ENCODE results near the gene RAPGEF6.

The RAPGEF6 gene

GRCh38 chr5:131550606-131551005 lies 84.4 kb downstream of the RAPGEF6 start:
- WGBS, 2 experiments: 87 to 95% methylated on average over 2 of the region's 2 CpGs
- Histone ChIP-seq H3K4me1 (ENCODE audit: control insufficient read depth, insufficient read depth, low read length) (no peaks in the 10 kb centered on the region), H3K36me3 (ENCODE audit: control insufficient read depth, insufficient read depth, low read length) (no peaks in the 10 kb centered on the region), H3K27me3 (ENCODE audit: control insufficient read depth, insufficient read depth, low read length, poor library complexity, severe bottlenecking) (no peaks in the 10 kb centered on the region), H3K9me3 (ENCODE audit: control insufficient read depth, low read length) (no peaks in the 10 kb centered on the region), H3K27ac (ENCODE audit: insufficient read depth, low read depth, low read length, poor library complexity, severe bottlenecking) (no peak overlapping the region), H3K4me3 (ENCODE audit: insufficient read depth, low read depth, low read length) (no peak overlapping the region)

- Histone ChIP-seq H3K27ac (ENCODE audit: insufficient read depth, low read depth, low read length, poor library complexity, severe bottlenecking) (no peak overlapping the region), H3K27me3 (ENCODE audit: control insufficient read depth, insufficient read depth, low read length, poor library complexity, severe bottlenecking) (no peaks in the 10 kb centered on the region), H3K4me1 (ENCODE audit: control insufficient read depth, insufficient read depth, low read length) (no peaks in the 10 kb centered on the region), H3K9me3 (ENCODE audit: control insufficient read depth, low read length) (no peaks in the 10 kb centered on the region), H3K36me3 (ENCODE audit: control insufficient read depth, insufficient read depth, low read length) (no peaks in the 10 kb centered on the region), H3K4me3 (ENCODE audit: insufficient read depth, low read depth, low read length) (no peak overlapping the region)
- WGBS, 2 experiments: 85 to 100% methylated on average over 1 of the region's 2 CpGs
Observed at GRCh38 chr5:131548176-131548575, 86.9 kb downstream of the RAPGEF6 start.

- Histone ChIP-seq H3K27ac (ENCODE audit: insufficient read depth, low read depth, low read length, poor library complexity, severe bottlenecking) (no peak overlapping the region), H3K9me3 (ENCODE audit: control insufficient read depth, low read length) (no peaks in the 10 kb centered on the region), H3K4me1 (ENCODE audit: control insufficient read depth, insufficient read depth, low read length) (no peaks in the 10 kb centered on the region), H3K36me3 (ENCODE audit: control insufficient read depth, insufficient read depth, low read length) (no peaks in the 10 kb centered on the region), H3K27me3 (ENCODE audit: control insufficient read depth, insufficient read depth, low read length, poor library complexity, severe bottlenecking) (no peaks in the 10 kb centered on the region), H3K4me3 (ENCODE audit: insufficient read depth, low read depth, low read length) (no peak overlapping the region)
- 96 to 100% methylated on average over 1 of the region's 1 CpG for WGBS, 2 experiments
Observed at GRCh38 chr5:131545845-131546244, 89.2 kb downstream of the RAPGEF6 start.

GRCh38 chr5:131542723-131543122 lies 92.3 kb downstream of the RAPGEF6 start:
- 100% methylated on average over 1 of the region's 1 CpG; no CpG with 5 or more reads in 1 of the 2 experiments for whole genome bisulfite sequencing, 2 experiments

GRCh38 chr5:131541762-131542161 lies 93.3 kb downstream of the RAPGEF6 start:
- Histone ChIP-seq H3K9me3 (ENCODE audit: control insufficient read depth, low read length) (no peaks in the 10 kb centered on the region), H3K4me1 (ENCODE audit: control insufficient read depth, insufficient read depth, low read length) (no peaks in the 10 kb centered on the region), H3K4me3 (ENCODE audit: insufficient read depth, low read depth, low read length) (no peak overlapping the region), H3K27ac (ENCODE audit: insufficient read depth, low read depth, low read length, poor library complexity, severe bottlenecking) (no peak overlapping the region), H3K27me3 (ENCODE audit: control insufficient read depth, insufficient read depth, low read length, poor library complexity, severe bottlenecking) (no peaks in the 10 kb centered on the region), H3K36me3 (ENCODE audit: control insufficient read depth, insufficient read depth, low read length) (no peaks in the 10 kb centered on the region)
- WGBS, 2 experiments: 92 to 100% methylated on average over 1 of the region's 1 CpG

More at GRCh38 chr5:131542723-131543122, 92.3 kb downstream of the RAPGEF6 start:
- Histone ChIP-seq H3K27ac (ENCODE audit: insufficient read depth, low read depth, low read length, poor library complexity, severe bottlenecking) (no peak overlapping the region), H3K4me1 (ENCODE audit: control insufficient read depth, insufficient read depth, low read length) (no peaks in the 10 kb centered on the region), H3K36me3 (ENCODE audit: control insufficient read depth, insufficient read depth, low read length) (no peaks in the 10 kb centered on the region), H3K27me3 (ENCODE audit: control insufficient read depth, insufficient read depth, low read length, poor library complexity, severe bottlenecking) (no peaks in the 10 kb centered on the region), H3K4me3 (ENCODE audit: insufficient read depth, low read depth, low read length) (no peak overlapping the region), H3K9me3 (ENCODE audit: control insufficient read depth, low read length) (no peaks in the 10 kb centered on the region)

GRCh38 chr5:131541071-131541470 lies 94.0 kb downstream of the RAPGEF6 start:
- H3K27me3 ChIP-seq (ENCODE audit: control insufficient read depth, insufficient read depth, low read length, poor library complexity, severe bottlenecking): no peaks in the 10 kb centered on the region
- no peaks in the 10 kb centered on the region for H3K9me3 ChIP-seq (ENCODE audit: control insufficient read depth, low read length)
- no peaks in the 10 kb centered on the region for H3K36me3 ChIP-seq (ENCODE audit: control insufficient read depth, insufficient read depth, low read length)
- no peaks in the 10 kb centered on the region for H3K4me1 ChIP-seq (ENCODE audit: control insufficient read depth, insufficient read depth, low read length)
- no peak overlapping the region for H3K27ac ChIP-seq (ENCODE audit: insufficient read depth, low read depth, low read length, poor library complexity, severe bottlenecking)
- H3K4me3 ChIP-seq (ENCODE audit: insufficient read depth, low read depth, low read length): no peak overlapping the region

GRCh38 chr5:131539251-131539650 lies 95.8 kb downstream of the RAPGEF6 start:
- no peak overlapping the region for H3K4me3 ChIP-seq (ENCODE audit: insufficient read depth, low read depth, low read length)
- H3K27ac ChIP-seq (ENCODE audit: insufficient read depth, low read depth, low read length, poor library complexity, severe bottlenecking): no peak overlapping the region

GRCh38 chr5:131538177-131538593 lies 96.8 kb downstream of the RAPGEF6 start:
- WGBS, 2 experiments: 92 to 97% methylated on average over 2 of the region's 3 CpGs
- no peaks in the 10 kb centered on the region for H3K4me1 ChIP-seq (ENCODE audit: control insufficient read depth, insufficient read depth, low read length)
- H3K27me3 ChIP-seq (ENCODE audit: control insufficient read depth, insufficient read depth, low read length, poor library complexity, severe bottlenecking): no peaks in the 10 kb centered on the region
- no peak overlapping the region for H3K27ac ChIP-seq (ENCODE audit: insufficient read depth, low read depth, low read length, poor library complexity, severe bottlenecking)
- no peaks in the 10 kb centered on the region for H3K9me3 ChIP-seq (ENCODE audit: control insufficient read depth, low read length)
- H3K36me3 ChIP-seq (ENCODE audit: control insufficient read depth, insufficient read depth, low read length): no peaks in the 10 kb centered on the region
- no peak overlapping the region for H3K4me3 ChIP-seq (ENCODE audit: insufficient read depth, low read depth, low read length)

More at GRCh38 chr5:131539251-131539650, 95.8 kb downstream of the RAPGEF6 start:
- no peaks in the 10 kb centered on the region for H3K9me3 ChIP-seq (ENCODE audit: control insufficient read depth, low read length)
- 67 to 100% methylated on average over 1 of the region's 1 CpG for WGBS, 2 experiments
- H3K4me1 ChIP-seq (ENCODE audit: control insufficient read depth, insufficient read depth, low read length): no peaks in the 10 kb centered on the region
- no peaks in the 10 kb centered on the region for H3K27me3 ChIP-seq (ENCODE audit: control insufficient read depth, insufficient read depth, low read length, poor library complexity, severe bottlenecking)
- no peaks in the 10 kb centered on the region for H3K36me3 ChIP-seq (ENCODE audit: control insufficient read depth, insufficient read depth, low read length)

- Histone ChIP-seq H3K36me3 (ENCODE audit: control insufficient read depth, insufficient read depth, low read length) (no peaks in the 10 kb centered on the region), H3K27me3 (ENCODE audit: control insufficient read depth, insufficient read depth, low read length, poor library complexity, severe bottlenecking) (no peaks in the 10 kb centered on the region), H3K27ac (ENCODE audit: insufficient read depth, low read depth, low read length, poor library complexity, severe bottlenecking) (no peak overlapping the region), H3K9me3 (ENCODE audit: control insufficient read depth, low read length) (no peaks in the 10 kb centered on the region), H3K4me1 (ENCODE audit: control insufficient read depth, insufficient read depth, low read length) (no peaks in the 10 kb centered on the region), H3K4me3 (ENCODE audit: insufficient read depth, low read depth, low read length) (no peak overlapping the region)
- 89 to 96% methylated on average over 1 to 2 of the region's 2 CpGs for WGBS, 2 experiments
Observed at GRCh38 chr5:131536850-131537448, 98.1 kb downstream of the RAPGEF6 start.

- WGBS, 2 experiments: 88 to 94% methylated on average over 3 to 5 of the region's 6 CpGs
- H3K4me1 ChIP-seq (ENCODE audit: control insufficient read depth, insufficient read depth, low read length): no peaks in the 10 kb centered on the region
- H3K36me3 ChIP-seq (ENCODE audit: control insufficient read depth, insufficient read depth, low read length): no peaks in the 10 kb centered on the region
- no peaks in the 10 kb centered on the region for H3K9me3 ChIP-seq (ENCODE audit: control insufficient read depth, low read length)
- no peak overlapping the region for H3K27ac ChIP-seq (ENCODE audit: insufficient read depth, low read depth, low read length, poor library complexity, severe bottlenecking)
- no peaks in the 10 kb centered on the region for H3K27me3 ChIP-seq (ENCODE audit: control insufficient read depth, insufficient read depth, low read length, poor library complexity, severe bottlenecking)
- H3K4me3 ChIP-seq (ENCODE audit: insufficient read depth, low read depth, low read length): no peak overlapping the region
Observed at GRCh38 chr5:131536211-131536826, 98.7 kb downstream of the RAPGEF6 start.
